Activated naive CD8-positive, alpha-beta T cell (primary cell): ENCODE data around the gene ENDOG.
"Not testable (repeated sequence)": the region's sequence is repeated elsewhere in the genome, so short reads cannot be mapped to it uniquely, and the experiment has no call there.

Experiments used
- H3K27ac Mint-ChIP-seq: one replicate; pipeline ENCODE4 v1.8.0; 2021; ENCODE audit warnings: mixed read lengths
- H3K27me3 Mint-ChIP-seq: one replicate; pipeline ENCODE4 v1.8.0; 2021; ENCODE audit warnings: mixed read lengths
- H3K36me3 Mint-ChIP-seq: one replicate; pipeline ENCODE4 v1.8.0; 2021; ENCODE audit warnings: mixed read lengths
- H3K4me1 Mint-ChIP-seq: one replicate; pipeline ENCODE4 v1.8.0; 2021; ENCODE audit warnings: low read depth, mixed read lengths
- H3K4me3 Mint-ChIP-seq: one replicate; pipeline ENCODE4 v1.8.0; 2021; ENCODE audit warnings: mild to moderate bottlenecking, mixed read lengths
- H3K9me3 Mint-ChIP-seq: one replicate; pipeline ENCODE4 v1.8.0; 2021; ENCODE audit warnings: low read depth, mixed read lengths

The ENDOG gene

GRCh38 chr9:128835246-128836210, 17.2 kb downstream of the ENDOG start:
- Mint-ChIP-seq H3K4me1 (no peaks in the 10 kb centered on the region), H3K9me3 (no peaks in the 10 kb centered on the region), H3K27ac (no peak overlapping the region), H3K4me3 (no peak overlapping the region), H3K27me3 (no peaks in the 10 kb centered on the region), H3K36me3 (peaks cover 2% of the 10 kb centered on the region)

- no peaks in the 10 kb centered on the region for H3K4me1 Mint-ChIP-seq
- no peaks in the 10 kb centered on the region for H3K9me3 Mint-ChIP-seq
- peaks cover 2% of the 10 kb centered on the region for H3K36me3 Mint-ChIP-seq
- no peaks in the 10 kb centered on the region for H3K27me3 Mint-ChIP-seq
- H3K27ac Mint-ChIP-seq, result no peak overlapping the region
- no peak overlapping the region for H3K4me3 Mint-ChIP-seq
Observed at GRCh38 chr9:128836509-128837145, 18.3 kb downstream of the ENDOG start.

GRCh38 chr9:128838338-128838737, 20.0 kb downstream of the ENDOG start:
- H3K4me3 Mint-ChIP-seq, result no peak overlapping the region
- H3K36me3 Mint-ChIP-seq, result peaks cover 5% of the 10 kb centered on the region
- H3K9me3 Mint-ChIP-seq, result no peaks in the 10 kb centered on the region
- H3K27me3 Mint-ChIP-seq, result no peaks in the 10 kb centered on the region
- no peaks in the 10 kb centered on the region for H3K4me1 Mint-ChIP-seq
- H3K27ac Mint-ChIP-seq, result no peak overlapping the region

GRCh38 chr9:128840524-128840923, 22.2 kb downstream of the ENDOG start:
- Mint-ChIP-seq H3K36me3 (peaks cover 3% of the 10 kb centered on the region), H3K4me1 (no peaks in the 10 kb centered on the region), H3K27ac (no peak overlapping the region), H3K4me3 (no peak overlapping the region), H3K27me3 (no peaks in the 10 kb centered on the region), H3K9me3 (no peaks in the 10 kb centered on the region)

GRCh38 chr9:128841694-128842492, 23.6 kb downstream of the ENDOG start:
- Mint-ChIP-seq H3K27ac (no peak overlapping the region), H3K4me3 (no peak overlapping the region)

GRCh38 chr9:128843171-128843570, 24.9 kb downstream of the ENDOG start:
- not testable (repeated sequence) for H3K27ac Mint-ChIP-seq, H3K4me1 Mint-ChIP-seq, H3K9me3 Mint-ChIP-seq, H3K4me3 Mint-ChIP-seq, H3K36me3 Mint-ChIP-seq, H3K27me3 Mint-ChIP-seq

More at GRCh38 chr9:128841694-128842492, 23.6 kb downstream of the ENDOG start:
- H3K4me1 Mint-ChIP-seq, result no peaks in the 10 kb centered on the region
- H3K9me3 Mint-ChIP-seq, result no peaks in the 10 kb centered on the region
- no peaks in the 10 kb centered on the region for H3K27me3 Mint-ChIP-seq
- H3K36me3 Mint-ChIP-seq, result peaks cover 3% of the 10 kb centered on the region

GRCh38 chr9:128845186-128845931, 27.1 kb downstream of the ENDOG start:
- Mint-ChIP-seq H3K36me3 (peaks cover 10% of the 10 kb centered on the region), H3K4me3 (no peak overlapping the region), H3K9me3 (peaks cover under 1% of the 10 kb centered on the region), H3K27me3 (no peaks in the 10 kb centered on the region), H3K4me1 (no peaks in the 10 kb centered on the region), H3K27ac (no peak overlapping the region)

GRCh38 chr9:128846680-128847030, 28.4 kb downstream of the ENDOG start:
- H3K9me3 Mint-ChIP-seq, result peaks cover 12% of the 10 kb centered on the region
- H3K36me3 Mint-ChIP-seq, result peaks cover 23% of the 10 kb centered on the region
- no peaks in the 10 kb centered on the region for H3K27me3 Mint-ChIP-seq
- H3K4me1 Mint-ChIP-seq, result no peaks in the 10 kb centered on the region
- no peak overlapping the region for H3K27ac Mint-ChIP-seq
- H3K4me3 Mint-ChIP-seq, result no peak overlapping the region

GRCh38 chr9:128847803-128848202, 29.5 kb downstream of the ENDOG start:
- Mint-ChIP-seq H3K36me3 (peaks cover 20% of the 10 kb centered on the region), H3K27ac (no peak overlapping the region), H3K4me3 (no peak overlapping the region), H3K4me1 (no peaks in the 10 kb centered on the region), H3K27me3 (no peaks in the 10 kb centered on the region), H3K9me3 (peaks cover 12% of the 10 kb centered on the region)

- H3K4me3 Mint-ChIP-seq, H3K27me3 Mint-ChIP-seq, H3K27ac Mint-ChIP-seq, H3K4me1 Mint-ChIP-seq: not testable (repeated sequence)
- peaks cover 20% of the 10 kb centered on the region for H3K36me3 Mint-ChIP-seq
- H3K9me3 Mint-ChIP-seq, result peaks cover 12% of the 10 kb centered on the region
Observed at GRCh38 chr9:128851024-128851423, 32.7 kb downstream of the ENDOG start.

GRCh38 chr9:128851779-128852600, 33.7 kb downstream of the ENDOG start:
- not testable (repeated sequence) for H3K4me3 Mint-ChIP-seq

GRCh38 chr9:128852646-128853045, 34.3 kb downstream of the ENDOG start:
- H3K27ac Mint-ChIP-seq, H3K4me3 Mint-ChIP-seq, H3K4me1 Mint-ChIP-seq, H3K27me3 Mint-ChIP-seq: not testable (repeated sequence)
- Mint-ChIP-seq H3K9me3 (peaks cover 12% of the 10 kb centered on the region), H3K36me3 (peaks cover 19% of the 10 kb centered on the region)

More at GRCh38 chr9:128851779-128852600, 33.7 kb downstream of the ENDOG start:
- not testable (repeated sequence) for H3K27me3 Mint-ChIP-seq, H3K4me1 Mint-ChIP-seq, H3K27ac Mint-ChIP-seq
- H3K9me3 Mint-ChIP-seq, result peaks cover 12% of the 10 kb centered on the region
- H3K36me3 Mint-ChIP-seq, result peaks cover 20% of the 10 kb centered on the region

GRCh38 chr9:128854454-128854853, 36.2 kb downstream of the ENDOG start:
- H3K4me3 Mint-ChIP-seq, H3K4me1 Mint-ChIP-seq, H3K27ac Mint-ChIP-seq, H3K27me3 Mint-ChIP-seq: not testable (repeated sequence)
- Mint-ChIP-seq H3K9me3 (peaks cover 12% of the 10 kb centered on the region), H3K36me3 (peaks cover 17% of the 10 kb centered on the region)

GRCh38 chr9:128858476-128858875, 40.2 kb downstream of the ENDOG start:
- H3K4me1 Mint-ChIP-seq, H3K9me3 Mint-ChIP-seq, H3K27ac Mint-ChIP-seq, H3K36me3 Mint-ChIP-seq, H3K4me3 Mint-ChIP-seq, H3K27me3 Mint-ChIP-seq: not testable (repeated sequence)
